Heart left ventricle (tissue), 13 donors: ENCODE measurements around the gene ZNF230.

Source experiments
- CTCF ChIP-seq, 12 donors: fragments of 200-600 bp; sonication (generic) in 4 of 12; IDR thresholded peaks; one replicate each; pipeline versions ENCODE4 v1.5.0 to v1.8.0; 2018 to 2022; ENCODE audit warnings: antibody characterized with exemption in 12 of 12, mild to moderate bottlenecking in 5 of 12
- POLR2A ChIP-seq, 2 donors: fragments of 450-650 bp; IDR thresholded peaks; one replicate each; pipeline ENCODE4 v1.6.1; 2017; ENCODE audit warnings: antibody characterized with exemption in 2 of 2, mild to moderate bottlenecking in 2 of 2, moderate library complexity in 2 of 2
- donor health status: ischemic (EF 13 %, LVEDD 7.1; RV severe dilation, severe dysfunction).
- donor health status: DM: no; HTN: yes; CAD: no.
- donor health status: DM: no; HTN: no; CAD: no.
- donor health status: ischemic (EF 25% LVEDD 6.9; RV normal size, moderate dysfunction).
- donor health status: ischemic (EF 25% LVEDD 5.7; RV mildly dilated, moderate dysfunction).
- donor health status: ischemic (EF 35%, LVEDD 5.7; RV mildly dilated, moderate dysfunction).
- donor health status: nonischemic (EF 11% LVEDD 7.7; RV severe dilation, severe dysfunction).
- donor health status: DM: yes; HTN: yes; CAD: no.
- donor health status: PGD.
- donor health status: ischemic (EF 29% LVEDD 5.4; RV normal size, mild dysfunction).
- donor health status: nonischemic (EF 23%, LVEDD 6.1; RV moderate dilation, normal function).

DNA sequence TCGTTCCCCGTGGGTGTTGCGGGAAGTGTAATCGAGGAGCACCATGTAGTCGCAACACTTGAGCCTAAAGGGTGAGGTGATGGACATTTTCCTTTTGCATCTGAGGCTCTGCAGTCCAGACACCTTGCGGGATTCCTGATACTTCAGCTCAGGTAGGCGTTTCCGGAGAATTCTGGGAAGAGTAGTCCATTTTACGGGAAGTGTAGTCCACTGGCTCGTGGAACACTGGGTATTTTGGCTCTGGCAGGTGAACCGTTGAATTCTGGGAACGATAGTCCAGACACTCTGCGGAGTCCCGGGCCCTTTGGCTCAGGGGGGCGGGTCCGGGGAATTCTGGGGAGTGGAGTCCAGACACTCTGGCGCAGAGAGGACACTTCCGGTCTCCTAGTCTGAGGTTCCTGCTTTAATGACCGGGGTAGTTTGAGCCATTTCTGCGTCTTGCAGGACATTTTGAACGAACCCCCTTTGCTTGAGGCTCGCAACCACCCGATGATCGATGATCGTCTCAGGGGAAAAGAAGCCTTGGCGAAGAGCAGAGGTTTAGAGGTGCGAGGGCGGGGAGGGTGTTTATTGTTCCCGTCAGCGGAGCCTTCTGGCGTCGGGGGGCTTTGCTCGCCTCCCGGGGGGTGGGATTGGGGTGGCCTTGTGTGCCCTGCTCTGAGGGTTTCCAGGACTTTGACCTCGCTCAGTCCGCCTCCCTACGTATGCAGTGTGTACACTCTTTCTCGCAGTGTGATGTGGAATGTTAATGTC lies 49.1 kb downstream of the ZNF230 start, which contains the start of gene ZNF223:
- TF ChIP-seq CTCF (IDR thresholded peaks at IDR 0.05) (no peak), POLR2A (IDR thresholded peaks at IDR 0.05) (no peak)
